ENCODE results near the gene JAK3.

Gene JAK3

DNA sequence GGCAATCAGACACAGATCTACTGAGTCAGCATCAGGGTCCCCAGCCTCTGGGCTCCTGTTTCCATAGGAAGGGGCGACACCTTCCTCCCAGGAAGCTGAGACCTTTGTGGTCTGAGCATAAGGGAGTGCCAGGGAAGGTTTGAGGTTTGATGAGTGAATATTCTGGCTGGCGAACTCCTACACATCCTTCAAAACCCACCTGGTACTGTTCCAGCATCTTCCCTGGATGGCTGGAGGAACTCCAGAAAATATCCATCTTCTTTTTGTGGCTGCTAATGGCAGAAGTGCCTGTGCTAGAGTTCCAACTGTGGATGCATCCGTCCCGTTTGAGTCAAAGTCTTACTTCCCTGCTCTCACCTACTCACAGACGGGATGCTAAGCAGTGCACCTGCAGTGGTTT, 35.7 kb downstream of the JAK3 start:
- TF ChIP-seq, protein P1, sequence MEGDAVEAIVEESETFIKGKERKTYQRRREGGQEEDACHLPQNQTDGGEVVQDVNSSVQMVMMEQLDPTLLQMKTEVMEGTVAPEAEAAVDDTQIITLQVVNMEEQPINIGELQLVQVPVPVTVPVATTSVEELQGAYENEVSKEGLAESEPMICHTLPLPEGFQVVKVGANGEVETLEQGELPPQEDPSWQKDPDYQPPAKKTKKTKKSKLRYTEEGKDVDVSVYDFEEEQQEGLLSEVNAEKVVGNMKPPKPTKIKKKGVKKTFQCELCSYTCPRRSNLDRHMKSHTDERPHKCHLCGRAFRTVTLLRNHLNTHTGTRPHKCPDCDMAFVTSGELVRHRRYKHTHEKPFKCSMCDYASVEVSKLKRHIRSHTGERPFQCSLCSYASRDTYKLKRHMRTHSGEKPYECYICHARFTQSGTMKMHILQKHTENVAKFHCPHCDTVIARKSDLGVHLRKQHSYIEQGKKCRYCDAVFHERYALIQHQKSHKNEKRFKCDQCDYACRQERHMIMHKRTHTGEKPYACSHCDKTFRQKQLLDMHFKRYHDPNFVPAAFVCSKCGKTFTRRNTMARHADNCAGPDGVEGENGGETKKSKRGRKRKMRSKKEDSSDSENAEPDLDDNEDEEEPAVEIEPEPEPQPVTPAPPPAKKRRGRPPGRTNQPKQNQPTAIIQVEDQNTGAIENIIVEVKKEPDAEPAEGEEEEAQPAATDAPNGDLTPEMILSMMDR (IDR thresholded peaks at IDR 0.05) = no peak

DNA sequence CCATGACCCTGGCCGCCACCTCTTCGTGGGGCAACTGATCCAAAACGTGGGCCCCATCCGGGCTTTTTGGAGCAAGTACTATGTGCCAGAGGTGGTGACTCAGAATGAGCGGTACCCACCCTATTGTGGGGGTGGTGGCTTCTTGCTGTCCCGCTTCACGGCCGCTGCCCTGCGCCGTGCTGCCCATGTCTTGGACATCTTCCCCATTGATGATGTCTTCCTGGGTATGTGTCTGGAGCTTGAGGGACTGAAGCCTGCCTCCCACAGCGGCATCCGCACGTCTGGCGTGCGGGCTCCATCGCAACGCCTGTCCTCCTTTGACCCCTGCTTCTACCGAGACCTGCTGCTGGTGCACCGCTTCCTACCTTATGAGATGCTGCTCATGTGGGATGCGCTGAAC, 36.1 kb downstream of the JAK3 start:
- TF ChIP-seq, protein P1 (IDR thresholded peaks at IDR 0.05) = no peak

DNA sequence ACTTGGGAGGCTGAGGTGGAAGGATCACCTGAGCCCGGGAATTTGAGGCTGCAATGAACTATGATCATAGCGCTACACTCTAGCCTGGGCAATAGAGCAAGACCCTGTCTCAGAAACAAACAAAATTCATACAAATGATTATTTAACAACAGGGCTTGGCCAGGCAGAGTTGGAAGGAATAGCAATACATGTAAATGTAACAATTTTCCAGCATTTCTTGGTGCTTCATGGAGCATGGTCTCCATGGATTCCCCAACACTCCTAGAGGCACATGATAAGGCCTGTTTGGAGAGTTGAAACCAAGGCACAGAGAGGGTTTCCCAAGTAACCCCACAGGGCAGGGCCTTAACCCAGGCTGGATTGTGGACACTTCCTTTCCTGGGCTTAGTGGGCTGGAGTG, 36.7 kb downstream of the JAK3 start:
- TF ChIP-seq, protein P1 (IDR thresholded peaks at IDR 0.05) = no peak

DNA sequence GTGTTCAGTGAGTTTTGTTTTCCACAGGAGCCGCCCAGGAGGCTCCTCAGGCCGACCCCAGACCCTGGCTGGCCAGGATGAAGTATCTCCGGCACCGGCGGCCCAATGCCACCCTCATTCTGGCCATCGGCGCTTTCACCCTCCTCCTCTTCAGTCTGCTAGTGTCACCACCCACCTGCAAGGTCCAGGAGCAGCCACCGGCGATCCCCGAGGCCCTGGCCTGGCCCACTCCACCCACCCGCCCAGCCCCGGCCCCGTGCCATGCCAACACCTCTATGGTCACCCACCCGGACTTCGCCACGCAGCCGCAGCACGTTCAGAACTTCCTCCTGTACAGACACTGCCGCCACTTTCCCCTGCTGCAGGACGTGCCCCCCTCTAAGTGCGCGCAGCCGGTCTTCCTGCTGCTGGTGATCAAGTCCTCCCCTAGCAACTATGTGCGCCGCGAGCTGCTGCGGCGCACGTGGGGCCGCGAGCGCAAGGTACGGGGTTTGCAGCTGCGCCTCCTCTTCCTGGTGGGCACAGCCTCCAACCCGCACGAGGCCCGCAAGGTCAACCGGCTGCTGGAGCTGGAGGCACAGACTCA, 40.0 kb downstream of the JAK3 start:
- TF ChIP-seq, protein P1 (IDR thresholded peaks at IDR 0.05) = no peak

DNA sequence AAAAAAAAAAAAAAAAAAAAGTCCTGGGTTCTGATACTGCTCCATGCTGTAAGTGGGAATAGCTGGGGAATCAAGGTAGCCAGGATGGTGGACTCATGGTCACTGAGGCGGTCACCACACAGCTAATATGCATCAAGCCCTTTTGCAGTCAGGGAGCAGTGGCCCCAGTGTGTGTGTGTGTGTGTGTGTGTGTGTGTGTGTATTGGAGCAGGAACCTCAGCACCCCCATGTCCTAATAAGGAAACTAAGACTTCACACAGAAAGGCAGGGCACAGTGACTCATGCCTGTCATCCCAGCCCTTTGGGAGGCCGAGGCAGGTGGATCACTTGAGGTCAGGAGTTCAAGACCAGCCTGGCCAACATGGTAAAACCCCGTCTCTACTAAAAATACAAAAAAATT, 40.8 kb downstream of the JAK3 start:
- TF ChIP-seq, protein P1 (IDR thresholded peaks at IDR 0.05) = no peak

DNA sequence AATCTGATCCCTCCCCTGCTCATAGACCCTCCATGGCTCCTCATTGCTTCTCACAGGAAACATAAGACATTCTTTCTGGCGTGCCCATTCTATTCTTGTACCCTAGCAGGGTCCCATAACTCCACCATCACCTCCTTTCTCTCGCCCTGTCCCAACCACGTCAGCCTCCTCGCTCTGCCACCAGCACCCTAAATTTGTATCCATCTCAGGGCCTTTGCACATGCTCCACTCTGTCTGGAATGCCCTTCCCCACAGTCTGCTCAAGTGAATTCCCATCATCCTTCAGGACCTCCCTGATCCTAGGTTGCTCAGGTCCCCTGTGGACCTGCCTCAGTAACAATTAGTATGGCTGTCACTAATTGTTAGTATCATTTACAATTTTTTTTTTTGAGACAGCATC, 42.4 kb downstream of the JAK3 start:
- TF ChIP-seq, protein P1 (IDR thresholded peaks at IDR 0.05) = no peak

DNA sequence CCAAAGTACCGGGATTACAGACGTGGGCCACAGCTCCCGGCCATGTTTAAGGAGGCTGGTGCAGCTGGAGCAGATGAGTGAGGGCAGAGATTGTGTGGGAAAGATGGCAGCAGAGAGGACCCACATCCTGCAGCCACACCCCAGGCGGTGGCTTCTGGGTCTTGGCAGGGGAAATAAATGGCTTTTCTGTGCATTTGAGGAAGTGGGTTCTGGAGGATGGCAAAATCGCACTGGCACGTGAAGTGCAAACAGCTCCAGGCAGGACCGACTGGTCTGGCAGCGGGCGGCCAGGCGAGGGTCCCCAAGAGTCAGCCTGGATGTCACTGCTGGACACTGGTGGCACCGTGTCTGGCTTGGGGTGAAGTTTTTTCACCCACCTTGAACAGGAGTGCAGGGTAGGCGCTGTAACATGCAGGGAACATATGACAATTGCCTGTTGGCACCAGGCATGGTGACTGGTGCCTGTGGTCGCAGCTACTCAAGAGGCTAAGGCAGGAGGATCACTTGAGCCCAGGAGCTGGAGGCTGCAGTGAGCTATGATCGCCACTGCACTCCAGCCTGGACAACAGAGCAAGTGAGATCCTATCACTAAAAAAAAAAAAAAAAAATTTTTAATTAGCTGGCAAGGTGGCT, 44.4 kb downstream of the JAK3 start:
- TF ChIP-seq, protein P1 (IDR thresholded peaks at IDR 0.05) = no peak

Data from LNCAP (cell line).